Uterus (tissue), 2 donors: Measurements from ENCODE around the gene GSE1.

Experiments used
- CTCF ChIP-seq, 4 experiments: fragments of 200-600 bp in 2 of 4; fragments of 450-650 bp in 2 of 4; sonication (generic) in 2 of 4; IDR thresholded peaks; one replicate each; pipeline ENCODE4 v1.5.1; 2016 to 2019; ENCODE audit warnings: antibody characterized with exemption in 4 of 4, mild to moderate bottlenecking in 2 of 4, moderate library complexity in 1 of 4
- POLR2A ChIP-seq, 2 donors: fragments of 450-650 bp; IDR thresholded peaks; one replicate each; pipeline ENCODE4 v1.6.1; 2016; ENCODE audit warnings: antibody characterized with exemption in 2 of 2, mild to moderate bottlenecking in 1 of 2, moderate library complexity in 1 of 2

GRCh38 chr16:85625485-85626117, 12.5 kb downstream of the GSE1 start:
- TF ChIP-seq CTCF (IDR thresholded peaks at IDR 0.05) (no peak), POLR2A (IDR thresholded peaks at IDR 0.05) (no peak)
